Muscle of back (tissue), 11 donors: ENCODE measurements around the gene ANTXR2. TPM values are rescaled to one million over a fixed set of nuclear protein-coding genes. Genes with fewer than 3 reads are reported as not detected.

Source experiments
- DNase-seq, 3 donors: peaks; one replicate each; pipeline versions ENCODE4 v3.0.0 to v3.0.0-alpha.2; 2013
- polyA plus RNA-seq, 10 donors: library from polyadenylated mRNA; unstranded; fragments of 120-200 nt; gene quantifications; one replicate each; pipeline ENCODE4 v1.2.1, GENCODE V29; 2013; ENCODE audit not compliant: insufficient read length in 10 of 10

The ANTXR2 gene
- polyA plus RNA-seq, 10 donors = 95.8 to 126 (median 107) TPM

DNA sequence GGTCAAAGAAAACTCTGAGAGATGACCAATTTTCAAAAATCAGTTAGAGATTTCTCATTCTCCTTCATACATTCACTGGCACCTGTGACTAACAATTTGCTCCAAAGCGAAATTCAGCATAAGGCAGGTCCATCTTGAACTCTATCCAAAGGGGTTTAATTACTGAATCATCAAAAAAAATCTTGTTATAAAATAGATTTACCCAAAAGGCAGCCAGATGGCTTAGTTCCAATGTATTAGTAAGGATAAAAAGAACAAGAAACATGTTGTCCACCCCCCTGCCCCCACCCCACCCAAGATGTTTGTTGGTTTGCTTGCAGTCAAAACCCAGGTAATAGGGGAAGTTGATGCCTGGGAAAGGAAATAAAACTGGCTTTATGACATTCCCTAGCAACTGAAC, 200.3 kb downstream of the ANTXR2 start:
- DNase-seq = no peak

- peak in 1 of 3 donors; percentile 37 for DNase-seq
Observed at GRCh38 chr4:79871961-79872360, 201.1 kb downstream of the ANTXR2 start.

DNA sequence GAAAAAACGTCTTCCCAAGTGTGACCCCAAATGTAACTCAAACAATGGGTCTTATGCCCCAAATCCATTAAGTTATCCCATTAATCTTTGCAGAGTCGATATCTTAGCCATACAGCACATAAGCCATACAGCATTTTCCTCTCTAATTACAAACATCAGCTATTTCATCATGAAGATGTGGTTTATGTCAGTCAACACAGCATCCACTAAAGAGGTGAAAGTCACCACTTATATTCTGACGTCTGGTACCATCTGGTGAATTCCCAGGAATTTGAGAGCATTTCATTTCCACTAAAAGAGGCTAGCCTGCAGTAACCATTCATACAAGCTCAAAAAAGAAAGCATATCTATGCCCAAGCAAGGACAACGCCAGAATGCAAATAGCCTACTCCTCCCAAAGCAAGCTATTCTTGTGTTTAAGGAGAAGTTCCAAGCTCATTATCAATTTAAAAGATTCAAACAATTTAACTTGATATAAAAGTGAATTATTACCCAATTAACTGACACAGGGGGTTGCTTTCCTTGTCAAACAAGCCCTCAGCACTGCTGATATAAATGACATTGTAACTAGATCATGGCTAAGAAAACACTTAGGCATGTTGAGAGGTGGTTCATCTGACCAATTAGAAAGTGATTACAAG, 203.3 kb downstream of the ANTXR2 start:
- DNase-seq = no peak

DNA sequence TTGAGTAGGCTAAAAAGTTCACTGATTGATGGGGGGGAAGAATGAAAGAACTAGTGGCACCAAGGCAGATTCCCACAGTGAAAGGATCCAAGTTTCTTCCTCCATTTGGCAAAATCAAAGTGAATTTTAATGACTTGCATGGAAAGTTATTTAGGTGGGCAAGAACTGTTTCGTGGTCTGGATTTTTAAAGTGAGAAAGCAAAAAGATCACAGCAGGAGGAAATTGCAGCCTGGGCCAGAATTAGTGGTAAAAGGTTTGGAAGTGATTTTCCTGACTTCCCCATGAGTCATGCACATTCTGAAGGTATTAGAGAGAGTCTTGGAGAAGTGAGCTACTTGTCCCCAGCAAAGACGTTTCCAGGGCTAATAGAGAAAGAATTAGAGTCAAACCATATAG, 207.8 kb downstream of the ANTXR2 start:
- DNase-seq = peak; percentile 47 to 63 (median 61)

DNA sequence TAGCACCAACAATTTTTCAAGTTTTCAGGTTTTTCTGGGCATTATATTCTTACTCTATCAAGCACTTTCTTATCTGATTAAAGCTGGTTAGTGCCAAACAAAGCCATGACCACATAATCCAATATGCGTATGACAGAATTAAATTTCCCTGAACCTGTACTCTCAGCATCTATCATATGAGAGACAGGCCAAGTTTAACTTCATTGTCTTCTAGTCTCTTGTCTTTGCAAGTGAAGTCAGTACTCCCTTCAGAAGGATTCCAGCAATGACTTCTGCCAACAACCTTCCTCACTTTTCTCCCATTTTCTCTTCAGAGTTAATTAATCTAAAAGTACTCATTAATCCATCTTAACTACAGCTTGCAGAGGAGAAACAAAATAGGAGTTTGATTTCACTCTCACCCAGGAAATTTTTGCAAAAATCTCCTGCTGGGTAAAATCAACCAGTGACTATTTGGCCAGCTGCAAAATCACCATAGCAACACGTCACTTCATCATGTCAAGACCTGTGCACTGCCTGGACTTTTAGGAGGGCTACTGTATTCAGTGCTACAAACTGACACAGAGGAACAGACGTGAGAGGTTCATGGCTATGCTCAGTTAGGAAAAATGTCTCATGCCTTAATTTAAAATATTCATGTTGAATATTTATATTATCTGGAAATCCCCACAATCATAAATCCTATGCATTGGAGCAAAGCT, 208.4 kb downstream of the ANTXR2 start:
- DNase-seq = no peak

DNA sequence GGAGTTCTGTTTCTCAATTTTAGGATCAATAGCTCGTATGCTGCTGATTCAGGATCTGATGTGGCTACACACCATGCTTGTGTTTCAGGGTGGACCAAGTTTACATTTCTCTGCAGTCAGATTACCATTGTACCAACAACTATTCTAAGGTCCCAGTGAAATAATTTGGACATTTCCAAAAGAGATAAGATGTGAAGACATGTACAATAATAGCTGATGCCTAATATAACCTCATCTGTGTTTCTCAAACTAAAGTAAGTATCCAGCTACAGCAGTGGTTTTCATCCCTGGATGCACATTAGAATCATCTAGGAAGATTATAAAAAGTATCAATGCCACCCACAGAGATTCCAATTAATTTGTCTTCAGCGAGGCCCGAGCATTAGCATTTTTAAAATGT, 209.7 kb downstream of the ANTXR2 start:
- DNase-seq = no peak

DNA sequence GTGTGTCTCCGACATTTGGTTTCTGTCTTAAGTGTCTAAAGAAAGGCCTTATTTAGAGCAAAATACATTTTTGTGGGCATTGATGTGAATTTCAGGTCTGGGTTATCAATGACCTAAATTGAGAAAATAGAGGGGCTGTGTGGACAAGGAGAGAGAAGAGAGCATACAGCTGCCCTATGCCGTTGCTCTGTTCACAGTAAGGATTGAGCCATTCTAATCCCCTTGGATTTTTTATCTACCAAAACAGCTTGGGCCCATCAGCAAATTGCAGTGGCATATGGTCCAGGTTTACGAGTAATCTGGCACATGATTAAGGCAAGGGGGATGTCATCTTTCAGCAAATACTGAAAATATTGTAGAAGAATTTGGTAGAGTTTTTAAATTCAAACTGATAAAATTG, 210.2 kb downstream of the ANTXR2 start:
- DNase-seq = no peak

DNA sequence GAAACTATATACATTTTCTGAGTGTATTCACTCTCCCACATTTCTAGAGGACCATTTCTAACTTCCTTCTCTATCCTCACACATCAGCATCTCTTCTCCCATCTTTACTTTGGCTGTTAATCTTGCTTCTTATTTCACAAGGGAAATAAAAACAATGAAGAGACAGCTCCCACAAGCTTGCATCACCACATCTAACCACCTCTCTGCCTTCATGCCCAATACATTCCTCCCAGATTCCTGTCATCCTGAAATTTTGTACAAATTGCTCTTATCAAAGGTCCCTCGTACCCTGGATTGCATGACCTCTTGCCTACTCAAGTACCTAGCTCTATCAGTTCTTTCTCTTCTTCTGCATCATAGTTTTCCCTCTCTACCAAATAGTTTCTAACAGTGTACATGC, 215.2 kb downstream of the ANTXR2 start:
- DNase-seq = no peak

GRCh38 chr4:79856196-79856595, 216.8 kb downstream of the ANTXR2 start:
- DNase-seq = no peak

- DNase-seq = peak in 2 of 3 donors; percentile 42 to 75
Observed at GRCh38 chr4:79854856-79855502, 218.1 kb downstream of the ANTXR2 start.

DNA sequence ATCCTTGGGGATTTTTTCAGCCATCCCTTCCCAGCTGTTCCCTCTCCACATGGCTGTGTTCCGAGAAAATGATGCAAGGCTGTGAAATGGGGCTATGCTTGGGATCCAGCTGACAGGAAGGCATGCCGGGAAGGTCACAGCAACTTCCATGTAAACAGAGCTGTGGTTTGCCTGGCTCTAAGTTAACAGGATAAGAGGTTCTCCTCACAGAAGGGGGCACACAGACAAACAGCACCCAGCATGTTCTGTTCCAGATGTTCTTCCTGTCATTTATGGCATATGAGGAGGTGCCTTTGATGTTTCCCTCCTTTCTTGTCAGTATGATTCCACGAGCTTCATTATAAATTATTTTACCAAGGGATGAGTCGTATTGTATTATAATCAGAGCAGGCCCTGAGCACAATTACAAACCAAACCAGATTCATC, 220.7 kb downstream of the ANTXR2 start:
- peak in 2 of 3 donors; percentile 58 to 59 for DNase-seq

GRCh38 chr4:79851625-79852304, 221.3 kb downstream of the ANTXR2 start:
- no peak for DNase-seq

Other genes starting within 250 kb of the ANTXR2 start
- gene PRDM8, start 124.3 kb upstream of the ANTXR2 start, polyA plus RNA-seq = 10 to 100 TPM in 7 of 10 donors, 1 to 10 TPM in 3; 8.6 to 23.9 (median 11.9) TPM
- gene FGF5, start 193.4 kb upstream of the ANTXR2 start, polyA plus RNA-seq = 1 to 10 TPM in 6 of 10 donors, under 1 TPM in 4; 0.45 to 1.8 (median 1.1) TPM